ENCODE data around the gene PRCP. TPM values are rescaled to one million over a fixed set of nuclear protein-coding genes. Genes with fewer than 3 reads are reported as not detected.

Gene PRCP
- total RNA-seq, 1 experiment from 2014 or later = 56.7 TPM

GRCh38 chr11:82896183-82896582 lies 4.0 kb downstream of the PRCP start:
- H3K36me3 Mint-ChIP-seq (ENCODE audit: insufficient read depth in 1 of 3, low read depth in 3 of 3) = 0 out of 7 replicates have a peak, but pooled peaks cover 0 to 2% (median 2%) of the 10 kb centered on the region in 3 experiments
- Histone ChIP-seq H2AFZ (ENCODE audit: low read length) (no peak overlapping the region), H4K91ac (ENCODE audit: insufficient read length, low read depth, low read length) (no peak overlapping the region), H3K4ac (ENCODE audit: low read depth, low read length) (no peak overlapping the region), H3K9me3 (ENCODE audit: control insufficient read depth, low read depth, low read length) (no peaks in the 10 kb centered on the region), H3K79me1 (ENCODE audit: insufficient read depth, low read depth, low read length, poor library complexity, severe bottlenecking) (no peaks in the 10 kb centered on the region), H2AK5ac (ENCODE audit: insufficient read length, low read length) (no peak overlapping the region), H3K9ac (ENCODE audit: extremely low read depth, insufficient read length, low read length) (no peak overlapping the region), H3K4me2 (ENCODE audit: insufficient read depth, insufficient read length, low read length) (no peak overlapping the region), H3K18ac (ENCODE audit: insufficient read length, low read depth, low read length) (no peak overlapping the region), H2BK20ac (ENCODE audit: low read depth, low read length, poor library complexity, severe bottlenecking) (no peak overlapping the region), H3K27me3 (ENCODE audit: insufficient read depth, low read length) (no peaks in the 10 kb centered on the region), H3K4me1 (ENCODE audit: insufficient read depth, low read length) (peaks cover 3% of the 10 kb centered on the region; the same call in 1 of the 2 replicates), H2BK12ac (ENCODE audit: insufficient read length, low read depth, low read length) (no peak overlapping the region), H4K20me1 (ENCODE audit: control insufficient read depth, insufficient read depth, insufficient read length) (no peaks in the 10 kb centered on the region), H3K56ac (ENCODE audit: insufficient read length, low read depth, low read length) (no peak overlapping the region), H4K8ac (replicated peaks; ENCODE audit: insufficient read length, low read depth, low read length) (no peak overlapping the region), H3K27ac (ENCODE audit: insufficient read length, low read depth, low read length) (no peak overlapping the region), H3K23me2 (ENCODE audit: insufficient read length, low read depth, low read length, poor library complexity, severe bottlenecking) (peaks cover 14% of the 10 kb centered on the region), H3T11ph (ENCODE audit: low read length) (no peak overlapping the region), H2BK5ac (ENCODE audit: insufficient read length, low read length) (no peak overlapping the region), H3K23ac (ENCODE audit: insufficient read length, low read depth, low read length) (no peak overlapping the region), H4K5ac (ENCODE audit: insufficient read length, low read depth, low read length) (no peak overlapping the region), H2BK15ac (ENCODE audit: low read depth, low read length) (no peak overlapping the region), H3K14ac (ENCODE audit: insufficient read depth, low read length) (no peak overlapping the region), H3K79me2 (ENCODE audit: insufficient read depth, low read length) (peaks cover 2% of the 10 kb centered on the region; the same call in 1 of the 2 replicates), H2BK120ac (ENCODE audit: low read depth, low read length, poor library complexity, severe bottlenecking) (no peak overlapping the region)
- H3K9me3 Mint-ChIP-seq = no peaks in the 10 kb centered on the region
- H3K27ac Mint-ChIP-seq = no peak overlapping the region
- TF ChIP-seq CTCF (conservative IDR thresholded peaks at IDR 0.05) = no peak
- DNase-seq = no peak
- no peaks in the 10 kb centered on the region for H3K27me3 Mint-ChIP-seq (ENCODE audit: low read depth)
- no peak overlapping the region for H3K4me3 Mint-ChIP-seq
- peaks cover 10 to 12% of the 10 kb centered on the region in 2 experiments for H3K4me1 Mint-ChIP-seq
- WGBS (ENCODE audit: extremely low coverage, insufficient read length, low lambda C conversion rate) = no CpG with 5 or more reads among the region's 6 CpGs
